K562 (cell line): ENCODE measurements around the gene SLC39A13. TPM values are rescaled to one million over a fixed set of nuclear protein-coding genes. Genes with fewer than 3 reads are reported as not detected.

Experiments
- polyA plus RNA-seq, 8 experiments: library from polyadenylated mRNA; depleted of rRNA in 4 of 8; stranded (reverse) in 5 of 8; unstranded in 3 of 8; fragments of >200 nt; fragmentation: Nextera tagmentation in 2 of 8; fragmentation: Illumina TruSeq in 1 of 8; extraction: Ambion mirVana in 2 of 8; extraction: Trizol in 1 of 8; gene quantifications; 2 replicates each; pipeline versions ENCODE4 v1.2.1 to v1.2.3, GENCODE V29; 2011 to 2014; ENCODE audit warnings: inconsistent platforms in 1 of 8, missing spikeins in 1 of 8
- total RNA-seq, 7 experiments: library from RNA; depleted of rRNA in 6 of 7; stranded (reverse); fragments of >200 nt in 6 of 7; fragmentation: Illumina TruSeq in 2 of 7; extraction: Trizol in 2 of 7; gene quantifications; 2 replicates each; pipeline versions ENCODE4 v1.2.1 to v1.2.3, GENCODE V29; 2011 to 2021; ENCODE audit warnings: low replicate concordance in 1 of 7
- TF ChIP-seq, protein P1 (sequence below), 2 experiments: fragments of 450-650 bp; formaldehyde crosslinking in 1 of 2; IDR thresholded peaks; 2 replicates each; pipeline versions ENCODE4 v1.4.0 to v1.6.1; 2014 to 2020; ENCODE audit warnings: mild to moderate bottlenecking in 2 of 2, borderline replicate concordance in 1 of 2, low read depth in 1 of 2
- TF ChIP-seq, protein P2 (sequence below): sonication (generic); formaldehyde crosslinking; IDR thresholded peaks from 2 replicates; pipeline ENCODE4 v1.5.0; 2020; ENCODE audit warnings: missing genetic modification reagents

SLC39A13 gene
- total and polyA plus RNA-seq, 9 of the 15 experiments (the other 6 are each of a cell fraction or from before 2014, with no cell fraction given): 0.17 to 15.9 (median 3.2) TPM

DNA sequence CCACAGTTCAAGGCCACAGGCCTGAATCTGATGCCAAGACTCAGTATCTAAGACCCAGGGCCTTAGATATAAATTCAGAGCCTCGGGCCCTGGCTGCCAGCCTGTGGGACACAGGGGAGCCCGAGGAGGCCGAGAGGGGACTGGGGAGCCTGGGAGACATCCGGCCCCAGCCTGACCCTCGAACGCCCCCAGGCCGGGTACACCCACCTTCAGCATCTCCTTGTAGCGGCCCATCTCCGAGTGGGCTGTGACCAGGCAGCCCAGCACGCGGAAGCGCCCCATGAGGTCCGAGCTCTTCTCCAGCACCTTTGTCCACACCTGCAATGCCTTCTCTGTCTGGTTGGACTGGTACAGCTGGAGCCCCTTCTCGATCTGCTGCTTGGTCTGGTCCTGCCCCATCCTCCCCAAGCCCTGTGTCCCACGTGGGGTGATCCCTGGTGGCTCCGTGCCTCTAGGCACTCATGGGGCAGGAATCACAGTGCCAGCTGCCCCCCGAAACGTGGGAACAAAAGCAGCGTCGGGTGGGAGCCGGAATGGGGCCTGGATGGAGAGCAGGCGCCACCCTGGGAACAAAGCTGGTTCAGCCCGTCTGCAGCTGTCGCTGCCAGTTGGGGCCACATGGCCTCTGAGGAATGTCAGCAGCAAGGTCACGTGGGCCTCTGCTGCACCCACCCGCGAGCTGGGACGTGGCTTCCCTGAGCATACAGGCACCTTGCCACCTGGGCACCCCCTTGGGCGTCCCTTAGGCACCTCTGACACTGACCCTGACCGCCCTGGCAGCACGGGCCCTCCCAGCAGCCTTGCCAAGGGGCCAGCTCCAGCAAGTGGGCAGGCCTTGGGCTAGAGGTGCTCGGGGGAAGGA lies 40.4 kb downstream of the SLC39A13 start, which contains the start of gene RAPSN (continued):
- TF ChIP-seq, protein P1, sequence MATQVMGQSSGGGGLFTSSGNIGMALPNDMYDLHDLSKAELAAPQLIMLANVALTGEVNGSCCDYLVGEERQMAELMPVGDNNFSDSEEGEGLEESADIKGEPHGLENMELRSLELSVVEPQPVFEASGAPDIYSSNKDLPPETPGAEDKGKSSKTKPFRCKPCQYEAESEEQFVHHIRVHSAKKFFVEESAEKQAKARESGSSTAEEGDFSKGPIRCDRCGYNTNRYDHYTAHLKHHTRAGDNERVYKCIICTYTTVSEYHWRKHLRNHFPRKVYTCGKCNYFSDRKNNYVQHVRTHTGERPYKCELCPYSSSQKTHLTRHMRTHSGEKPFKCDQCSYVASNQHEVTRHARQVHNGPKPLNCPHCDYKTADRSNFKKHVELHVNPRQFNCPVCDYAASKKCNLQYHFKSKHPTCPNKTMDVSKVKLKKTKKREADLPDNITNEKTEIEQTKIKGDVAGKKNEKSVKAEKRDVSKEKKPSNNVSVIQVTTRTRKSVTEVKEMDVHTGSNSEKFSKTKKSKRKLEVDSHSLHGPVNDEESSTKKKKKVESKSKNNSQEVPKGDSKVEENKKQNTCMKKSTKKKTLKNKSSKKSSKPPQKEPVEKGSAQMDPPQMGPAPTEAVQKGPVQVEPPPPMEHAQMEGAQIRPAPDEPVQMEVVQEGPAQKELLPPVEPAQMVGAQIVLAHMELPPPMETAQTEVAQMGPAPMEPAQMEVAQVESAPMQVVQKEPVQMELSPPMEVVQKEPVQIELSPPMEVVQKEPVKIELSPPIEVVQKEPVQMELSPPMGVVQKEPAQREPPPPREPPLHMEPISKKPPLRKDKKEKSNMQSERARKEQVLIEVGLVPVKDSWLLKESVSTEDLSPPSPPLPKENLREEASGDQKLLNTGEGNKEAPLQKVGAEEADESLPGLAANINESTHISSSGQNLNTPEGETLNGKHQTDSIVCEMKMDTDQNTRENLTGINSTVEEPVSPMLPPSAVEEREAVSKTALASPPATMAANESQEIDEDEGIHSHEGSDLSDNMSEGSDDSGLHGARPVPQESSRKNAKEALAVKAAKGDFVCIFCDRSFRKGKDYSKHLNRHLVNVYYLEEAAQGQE (IDR thresholded peaks at IDR 0.05; ENCODE audit: borderline replicate concordance): no peak
- TF ChIP-seq, protein P1 (CRISPR knock-in tag; IDR thresholded peaks at IDR 0.05; ENCODE audit: low read depth): no peak
- TF ChIP-seq, protein P2, sequence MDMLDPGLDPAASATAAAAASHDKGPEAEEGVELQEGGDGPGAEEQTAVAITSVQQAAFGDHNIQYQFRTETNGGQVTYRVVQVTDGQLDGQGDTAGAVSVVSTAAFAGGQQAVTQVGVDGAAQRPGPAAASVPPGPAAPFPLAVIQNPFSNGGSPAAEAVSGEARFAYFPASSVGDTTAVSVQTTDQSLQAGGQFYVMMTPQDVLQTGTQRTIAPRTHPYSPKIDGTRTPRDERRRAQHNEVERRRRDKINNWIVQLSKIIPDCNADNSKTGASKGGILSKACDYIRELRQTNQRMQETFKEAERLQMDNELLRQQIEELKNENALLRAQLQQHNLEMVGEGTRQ: peak; percentile 50
